Measurements from ENCODE around the gene NTMT1.

- TF ChIP-seq, protein P1, sequence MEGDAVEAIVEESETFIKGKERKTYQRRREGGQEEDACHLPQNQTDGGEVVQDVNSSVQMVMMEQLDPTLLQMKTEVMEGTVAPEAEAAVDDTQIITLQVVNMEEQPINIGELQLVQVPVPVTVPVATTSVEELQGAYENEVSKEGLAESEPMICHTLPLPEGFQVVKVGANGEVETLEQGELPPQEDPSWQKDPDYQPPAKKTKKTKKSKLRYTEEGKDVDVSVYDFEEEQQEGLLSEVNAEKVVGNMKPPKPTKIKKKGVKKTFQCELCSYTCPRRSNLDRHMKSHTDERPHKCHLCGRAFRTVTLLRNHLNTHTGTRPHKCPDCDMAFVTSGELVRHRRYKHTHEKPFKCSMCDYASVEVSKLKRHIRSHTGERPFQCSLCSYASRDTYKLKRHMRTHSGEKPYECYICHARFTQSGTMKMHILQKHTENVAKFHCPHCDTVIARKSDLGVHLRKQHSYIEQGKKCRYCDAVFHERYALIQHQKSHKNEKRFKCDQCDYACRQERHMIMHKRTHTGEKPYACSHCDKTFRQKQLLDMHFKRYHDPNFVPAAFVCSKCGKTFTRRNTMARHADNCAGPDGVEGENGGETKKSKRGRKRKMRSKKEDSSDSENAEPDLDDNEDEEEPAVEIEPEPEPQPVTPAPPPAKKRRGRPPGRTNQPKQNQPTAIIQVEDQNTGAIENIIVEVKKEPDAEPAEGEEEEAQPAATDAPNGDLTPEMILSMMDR (IDR thresholded peaks at IDR 0.05; ENCODE audit: poor library complexity), result no peak
- TF ChIP-seq EZH2phosphoT487 (IDR thresholded peaks at IDR 0.05; ENCODE audit: low read depth, severe bottlenecking, unreplicated experiment) (no peak), EZH2 (IDR thresholded peaks at IDR 0.05; ENCODE audit: borderline replicate concordance) (no peak)
Measured at GRCh38 chr9:129591916-129592315, 34.0 kb upstream of the NTMT1 start.

All from hepatocyte (in vitro differentiated cells).